H1 (cell line): Measurements from ENCODE around the gene TMEM161B. TPM values are rescaled to one million over a fixed set of nuclear protein-coding genes. Genes with fewer than 3 reads are reported as not detected.

Experiments used
- CTCF ChIA-PET: fragments of 300-600 bp; sonication (Branson Sonifier 250); formaldehyde crosslinking; loops from one replicate; lab custom pipeline; 2021; ENCODE audit not compliant: partially characterized antibody; lab: Charles Lee
- POLR2A ChIA-PET: fragments of 300-600 bp; sonication (Branson Sonifier 250); formaldehyde crosslinking; loops from one replicate; lab custom pipeline; 2021; ENCODE audit warnings: inconsistent platforms; ENCODE audit not compliant: partially characterized antibody; lab: Charles Lee
- DNase-seq, 2 experiments: peaks; one replicate each; pipeline versions ENCODE4 v3.0.0 to v3.0.0-alpha.2; 2010 to 2022; ENCODE audit warnings: low spot score in 2 of 2, low read depth in 1 of 2, mixed read lengths in 1 of 2
- FAIRE-seq: peaks from 2 replicates; lab custom pipeline; 2011; peaks lifted over from hg19 to GRCh38; lab: Jason Lieb, UNC
- H2AFZ ChIP-seq: 2 replicates; pipeline ENCODE4 v1.8.1; 2012; ENCODE audit warnings: low read length, inconsistent platforms
- H2AK5ac ChIP-seq: 2 replicates; pipeline ENCODE4 v1.6.1; 2013; ENCODE audit warnings: low read depth, low read length
- H2BK120ac ChIP-seq: replicated peaks from 2 replicates; pipeline ENCODE3; 2013; ENCODE audit warnings: low read depth, low read length, inconsistent platforms
- H2BK12ac ChIP-seq: 2 replicates; pipeline ENCODE4 v1.6.1; 2013; ENCODE audit warnings: low read depth, low read length
- H2BK15ac ChIP-seq: 2 replicates; pipeline ENCODE4 v1.6.1; 2013; ENCODE audit warnings: low read length
- H2BK20ac ChIP-seq: 2 replicates; pipeline ENCODE4 v1.6.1; 2013; ENCODE audit warnings: low read length
- H2BK5ac ChIP-seq: 2 replicates; pipeline ENCODE4 v1.6.1; 2013; ENCODE audit warnings: low read depth, low read length
- H3K14ac ChIP-seq: 2 replicates; pipeline ENCODE4 v1.6.1; 2013; ENCODE audit warnings: inconsistent platforms; ENCODE audit not compliant: insufficient read length
- H3K18ac ChIP-seq: 2 replicates; pipeline ENCODE4 v1.6.1; 2013; ENCODE audit warnings: low read length; ENCODE audit errors: extremely low read depth
- H3K23ac ChIP-seq: 2 replicates; pipeline ENCODE4 v1.6.1; 2013; ENCODE audit warnings: inconsistent platforms; ENCODE audit not compliant: insufficient read length
- H3K23me2 ChIP-seq: 2 replicates; pipeline ENCODE4 v1.6.1; 2013; ENCODE audit warnings: low read depth, low read length
- H3K27ac ChIP-seq: 2 replicates; pipeline ENCODE4 v1.6.1; 2011; ENCODE audit warnings: low read depth, low read length, inconsistent platforms
- H3K27me3 ChIP-seq, 4 experiments: replicated peaks in 1 of 4; 1 replicate in 1 of 4; 2 replicates in 3 of 4; pipeline versions ENCODE4 v1.6.1 to v1.8.1; 2011 to 2013; ENCODE audit warnings: low read length in 3 of 4, mild to moderate bottlenecking in 3 of 4, inconsistent platforms in 2 of 4, mixed read lengths in 2 of 4, moderate library complexity in 1 of 4; ENCODE audit not compliant: control insufficient read depth in 3 of 4, insufficient read depth in 3 of 4; ENCODE audit errors: extremely low read depth in 1 of 4
- H3K36me3 ChIP-seq, 4 experiments: 2 replicates each; pipeline versions ENCODE4 v1.6.1 to v1.8.1; 2011 to 2013; ENCODE audit warnings: mild to moderate bottlenecking in 4 of 4, low read length in 3 of 4, moderate library complexity in 2 of 4, control low read depth in 1 of 4, inconsistent platforms in 1 of 4; ENCODE audit not compliant: insufficient read depth in 4 of 4, control insufficient read depth in 2 of 4
- H3K4ac ChIP-seq: replicated peaks from 2 replicates; pipeline ENCODE3; 2013; ENCODE audit warnings: low read length, low read depth, mixed read lengths, inconsistent platforms; ENCODE audit not compliant: insufficient read length
- H3K4me1 ChIP-seq, 4 experiments: replicated peaks in 1 of 4; 1 replicate in 1 of 4; 2 replicates in 3 of 4; pipeline versions ENCODE4 v1.6.1 to v1.8.1; 2011 to 2013; ENCODE audit warnings: low read length in 3 of 4, inconsistent platforms in 2 of 4, mixed read lengths in 1 of 4; ENCODE audit not compliant: insufficient read depth in 4 of 4, control insufficient read depth in 3 of 4
- H3K4me2 ChIP-seq, 2 experiments: 2 replicates each; pipeline versions ENCODE4 v1.6.1 to v1.8.1; 2011 to 2013; ENCODE audit warnings: low read depth in 2 of 2, low read length in 2 of 2, control low read depth in 1 of 2, inconsistent platforms in 1 of 2, mild to moderate bottlenecking in 1 of 2; ENCODE audit not compliant: insufficient read depth in 1 of 2
- H3K4me3 ChIP-seq, 4 experiments: fragments of 200-600, 300-600 bp in 1 of 4; sonication (generic), shearing (Covaris generic), sonication (Bioruptor Twin) in 1 of 4; 2 replicates each; pipeline versions ENCODE4 v1.5.1 to v1.8.1; 2011 to 2016; ENCODE audit warnings: low read length in 4 of 4, low read depth in 3 of 4, control low read depth in 2 of 4, inconsistent platforms in 2 of 4, mild to moderate bottlenecking in 2 of 4, mixed read lengths in 1 of 4, moderate library complexity in 1 of 4; ENCODE audit not compliant: insufficient read depth in 2 of 4; ENCODE audit errors: extremely low read depth in 1 of 4
- H3K56ac ChIP-seq: replicated peaks from 2 replicates; pipeline ENCODE3; 2013; ENCODE audit warnings: low read depth, mild to moderate bottlenecking, mixed read lengths, low read length, inconsistent platforms; ENCODE audit not compliant: insufficient read length
- H3K79me1 ChIP-seq: 2 replicates; pipeline ENCODE4 v1.6.1; 2013; ENCODE audit warnings: low read depth, low read length, control low read depth
- H3K79me2 ChIP-seq, 2 experiments: 2 replicates each; pipeline versions ENCODE4 v1.6.1 to v1.8.1; 2012 to 2013; ENCODE audit warnings: low read length in 2 of 2, mild to moderate bottlenecking in 2 of 2, inconsistent platforms in 1 of 2; ENCODE audit not compliant: insufficient read depth in 2 of 2, control insufficient read depth in 1 of 2
- H3K9ac ChIP-seq, 4 experiments: replicated peaks in 1 of 4; 1 replicate in 1 of 4; 2 replicates in 3 of 4; pipeline versions ENCODE4 v1.6.1 to v1.8.1; 2011 to 2013; ENCODE audit warnings: low read depth in 3 of 4, low read length in 3 of 4, control low read depth in 2 of 4, mild to moderate bottlenecking in 2 of 4, moderate library complexity in 2 of 4, inconsistent platforms in 1 of 4; ENCODE audit errors: extremely low read depth in 1 of 4
- H3K9me3 ChIP-seq, 2 experiments: 2 replicates each; pipeline versions ENCODE4 v1.6.1 to v1.8.1; 2012 to 2013; ENCODE audit warnings: mild to moderate bottlenecking in 2 of 2, moderate library complexity in 2 of 2, control low read depth in 1 of 2, inconsistent platforms in 1 of 2, low read depth in 1 of 2, low read length in 1 of 2, mixed read lengths in 1 of 2; ENCODE audit not compliant: insufficient read depth in 2 of 2
- H4K20me1 ChIP-seq, 2 experiments: replicated peaks in 1 of 2; 2 replicates each; pipeline versions ENCODE3 to v1.8.1; 2011 to 2013; ENCODE audit warnings: inconsistent platforms in 2 of 2, low read length in 2 of 2, mild to moderate bottlenecking in 1 of 2; ENCODE audit not compliant: insufficient read depth in 2 of 2, control insufficient read depth in 1 of 2
- H4K5ac ChIP-seq: 2 replicates; pipeline ENCODE4 v1.6.1; 2013; ENCODE audit warnings: low read length, low read depth, mixed read lengths, inconsistent platforms; ENCODE audit not compliant: insufficient read length
- H4K8ac ChIP-seq: 2 replicates; pipeline ENCODE4 v1.8.0; 2013; ENCODE audit warnings: mild to moderate bottlenecking, moderate library complexity, low read length, inconsistent platforms; ENCODE audit not compliant: insufficient read depth; ENCODE audit errors: extremely low read depth
- H4K91ac ChIP-seq: replicated peaks from 2 replicates; pipeline ENCODE3; 2013; ENCODE audit warnings: low read length, mixed read lengths, inconsistent platforms; ENCODE audit not compliant: insufficient read length
- CBX8 ChIP-seq: fragments of 300-800, 300-1000 bp; sonication (generic); IDR thresholded peaks from 2 replicates; pipeline ENCODE4 v1.7.1; 2016; ENCODE audit warnings: low read depth, low read length, borderline replicate concordance
- CHD1 ChIP-seq: IDR thresholded peaks from 2 replicates; pipeline ENCODE4 v1.6.1; 2012; ENCODE audit warnings: low read depth, low read length, improper control_type of control experiment
- EGR1 ChIP-seq: IDR thresholded peaks from 2 replicates; pipeline ENCODE4 v1.6.1; 2011; ENCODE audit warnings: low read depth, low read length, borderline replicate concordance
- GABPA ChIP-seq: IDR thresholded peaks from 2 replicates; pipeline ENCODE4 v1.6.1; 2011; ENCODE audit warnings: mild to moderate bottlenecking, low read length, moderate library complexity, borderline replicate concordance; ENCODE audit not compliant: insufficient read depth
- GTF2F1 ChIP-seq: IDR thresholded peaks from 2 replicates; pipeline ENCODE4 v1.6.1; 2012; ENCODE audit warnings: low read depth, low read length, improper control_type of control experiment, borderline replicate concordance
- HDAC2 ChIP-seq, 2 experiments: fragments of 300-600 bp in 1 of 2; sonication (generic) in 1 of 2; IDR thresholded peaks; 2 replicates each; pipeline ENCODE4 v1.6.1; 2011 to 2012; ENCODE audit warnings: low read depth in 2 of 2, low read length in 2 of 2, mild to moderate bottlenecking in 2 of 2, moderate library complexity in 2 of 2, borderline replicate concordance in 1 of 2, inconsistent platforms in 1 of 2
- KDM1A ChIP-seq: fragments of 200-600, 300-600 bp; sonication (generic); IDR thresholded peaks from 2 replicates; pipeline ENCODE4 v1.7.1; 2016; ENCODE audit warnings: mild to moderate bottlenecking, low read length, borderline replicate concordance
- KDM5A ChIP-seq: fragments of 200-600 bp; IDR thresholded peaks from 2 replicates; pipeline ENCODE4 v1.7.1; 2012; ENCODE audit warnings: mild to moderate bottlenecking, low read length, inconsistent platforms, mixed read lengths
- RBBP5 ChIP-seq: IDR thresholded peaks from 2 replicates; pipeline ENCODE4 v1.7.1; 2012; ENCODE audit warnings: low read depth, mild to moderate bottlenecking, inconsistent platforms, low read length, moderate library complexity, borderline replicate concordance
- RFX5 ChIP-seq: IDR thresholded peaks from 2 replicates; pipeline ENCODE4 v1.6.1; 2011; ENCODE audit warnings: low read depth, low read length, improper control_type of control experiment, borderline replicate concordance
- TBP ChIP-seq: IDR thresholded peaks from 2 replicates; pipeline ENCODE4 v1.6.1; 2011; ENCODE audit warnings: low read depth, low read length, improper control_type of control experiment
- TCF12 ChIP-seq: IDR thresholded peaks from 2 replicates; pipeline ENCODE4 v1.6.1; 2011; ENCODE audit warnings: low read depth, mild to moderate bottlenecking, low read length
- TEAD4 ChIP-seq: IDR thresholded peaks from 2 replicates; pipeline ENCODE4 v1.6.1; 2012; ENCODE audit warnings: low read depth, low read length, inconsistent platforms, mixed read lengths
- YY1 ChIP-seq: IDR thresholded peaks from 2 replicates; pipeline ENCODE4 v1.6.1; 2011; ENCODE audit warnings: low read depth, mild to moderate bottlenecking, low read length
- ZNF274 ChIP-seq: IDR thresholded peaks from 2 replicates; pipeline ENCODE4 v1.7.0; 2012; ENCODE audit warnings: low read length, borderline replicate concordance; ENCODE audit errors: extremely low read depth
- whole genome bisulfite sequencing, 2 experiments: shearing (Covaris generic) in 1 of 2; methylation state at CpG; one replicate each; pipeline versions ENCODE4 v1.1.6 to v1.1.7; 2013 to 2015; ENCODE audit warnings: low lambda C conversion rate in 2 of 2, mixed read lengths in 2 of 2, inconsistent platforms in 1 of 2, low coverage in 1 of 2, missing lambda C conversion rate in 1 of 2; ENCODE audit not compliant: insufficient replicate concordance in 2 of 2, insufficient coverage in 1 of 2, insufficient read length in 1 of 2; ENCODE audit errors: extremely low coverage in 1 of 2, missing lambda C conversion rate in 1 of 2; 5-methylcytosine and 5-hydroxymethylcytosine counted together
- polyA plus RNA-seq, 7 experiments: library from polyadenylated mRNA; depleted of rRNA in 3 of 7; stranded (reverse) in 5 of 7; unstranded in 2 of 7; fragments of >200 nt in 5 of 7; fragments of 200-250 nt in 2 of 7; gene quantifications; 1 replicate in 5 of 7; 2 replicates in 1 of 7; 4 replicates in 1 of 7; pipeline versions ENCODE4 v1.2.1 to v1.2.3, GENCODE V29; 2011 to 2013; ENCODE audit warnings: missing spikeins in 2 of 7, mixed read lengths in 2 of 7
- total RNA-seq: library from RNA; stranded (reverse); fragmentation: NEBNext Ultra II Directional; extraction: Animal tissue kit (Norgen Biotek cat#: 25700); gene quantifications from 2 replicates; pipeline ENCODE4 v1.2.1, GENCODE V29; 2021

The TMEM161B gene
- total and polyA plus RNA-seq, 2 of the 8 experiments (the other 6 are each of a cell fraction or from before 2014, with no cell fraction given), result 7.4 to 13.8 TPM

GRCh38 chr5:88250010-88250409 is 18.6 kb downstream of the TMEM161B start:
- ChIA-PET POLR2A (no interaction called here), CTCF (interaction anchor here (1.6 kb wide), 1 partner anchor 13 kb away, joined by 8 read pairs; no protein-coding TSS in a partner anchor)
- no peak overlapping the region for H3K18ac ChIP-seq
- no peak overlapping the region for H3K4me2 ChIP-seq
- H2AK5ac ChIP-seq, result no peak overlapping the region
- no peak overlapping the region for H2AFZ ChIP-seq
- H3K23me2 ChIP-seq, result no peaks in the 10 kb centered on the region
- no peaks in the 10 kb centered on the region for H3K27me3 ChIP-seq
- H2BK5ac ChIP-seq, result 0 out of 2 replicates have a peak overlapping the region, but pooled peaks have one; percentile 58
- no peak overlapping the region for H3K4me3 ChIP-seq
- peaks cover 3% of the 10 kb centered on the region; the same call in 1 of the 2 replicates for H3K79me1 ChIP-seq
- peak overlapping the region; percentile 88; the same call in 1 of the 2 replicates for H2BK15ac ChIP-seq
- no peak overlapping the region for H4K8ac ChIP-seq
- H4K5ac ChIP-seq, result no peak overlapping the region
- no peak overlapping the region for H3K9ac ChIP-seq
- FAIRE-seq, result no peak
- no peak for DNase-seq
- H4K91ac ChIP-seq, result no peak overlapping the region
- no peak overlapping the region for H3K14ac ChIP-seq
- no peak overlapping the region for H3K23ac ChIP-seq
- H2BK20ac ChIP-seq, result no peak overlapping the region
- H3K9me3 ChIP-seq, result no peaks in the 10 kb centered on the region
- no peak overlapping the region; the same call in 1 of the 2 replicates for H2BK12ac ChIP-seq
- H4K20me1 ChIP-seq, result no peaks in the 10 kb centered on the region
- H3K36me3 ChIP-seq, result no peaks in the 10 kb centered on the region
- no peak overlapping the region for H3K4ac ChIP-seq
- no peak overlapping the region for H3K56ac ChIP-seq
- no peak overlapping the region for H3K27ac ChIP-seq
- H2BK120ac ChIP-seq, result no peak overlapping the region
- 87% methylated on average over 2 of the region's 2 CpGs; no CpG with 5 or more reads in 1 of the 2 experiments for WGBS, 2 experiments
- H3K79me2 ChIP-seq, result peaks cover 3 to 100% of the 10 kb centered on the region in 2 experiments; a peak in 3 of 4 replicates
- peaks cover 0 to 24% (median 8%) of the 10 kb centered on the region in 4 experiments; a peak in 4 of 7 replicates for H3K4me1 ChIP-seq
- TF ChIP-seq HDAC2 (IDR thresholded peaks at IDR 0.05; ENCODE audit: borderline replicate concordance in 1 of 2, low read depth in 2 of 2, low read length in 2 of 2) (no peak), ZNF274 (no peak), TCF12 (no peak), KDM1A (no peak), RBBP5 (no peak), RFX5 (no peak), EGR1 (no peak), CHD1 (no peak), KDM5A (no peak), TEAD4 (no peak), YY1 (no peak), CBX8 (no peak), GABPA (no peak), TBP (no peak), GTF2F1 (no peak)
